ENCODE measurements around the gene ZNF608. TPM values are rescaled to one million over a fixed set of nuclear protein-coding genes. Genes with fewer than 3 reads are reported as not detected.

The ZNF608 gene
- total RNA-seq, 1 donor from 2014 or later: 88.0 TPM

DNA sequence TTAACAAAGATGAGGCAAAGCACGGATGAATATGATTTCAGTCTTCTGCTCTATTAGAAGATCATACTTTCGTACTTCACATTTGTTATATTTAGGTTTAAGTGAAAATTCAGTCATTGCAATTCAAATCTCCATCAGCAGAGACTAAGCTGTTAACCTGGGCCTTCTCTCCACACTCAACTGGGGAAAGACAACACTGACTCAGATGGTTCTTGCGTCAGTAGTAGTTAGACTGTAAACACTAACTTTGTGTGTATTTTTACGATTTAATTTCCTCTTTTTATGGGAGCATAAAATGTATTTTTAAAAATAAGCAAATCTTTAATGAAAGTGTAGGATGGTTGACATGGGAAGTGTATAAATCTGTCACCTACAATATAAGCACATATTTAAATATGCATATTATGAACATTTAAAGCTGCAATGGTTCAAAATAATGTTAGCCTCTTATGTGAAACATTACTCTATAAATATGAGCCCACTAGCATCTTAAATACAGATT, 42.7 kb upstream of the ZNF608 start:
- H3K36me3 Mint-ChIP-seq (ENCODE audit: low read depth, unreplicated experiment): no peaks in the 10 kb centered on the region
- no peak for DNase-seq (ENCODE audit: low spot score)
- TF ChIP-seq, protein P1, sequence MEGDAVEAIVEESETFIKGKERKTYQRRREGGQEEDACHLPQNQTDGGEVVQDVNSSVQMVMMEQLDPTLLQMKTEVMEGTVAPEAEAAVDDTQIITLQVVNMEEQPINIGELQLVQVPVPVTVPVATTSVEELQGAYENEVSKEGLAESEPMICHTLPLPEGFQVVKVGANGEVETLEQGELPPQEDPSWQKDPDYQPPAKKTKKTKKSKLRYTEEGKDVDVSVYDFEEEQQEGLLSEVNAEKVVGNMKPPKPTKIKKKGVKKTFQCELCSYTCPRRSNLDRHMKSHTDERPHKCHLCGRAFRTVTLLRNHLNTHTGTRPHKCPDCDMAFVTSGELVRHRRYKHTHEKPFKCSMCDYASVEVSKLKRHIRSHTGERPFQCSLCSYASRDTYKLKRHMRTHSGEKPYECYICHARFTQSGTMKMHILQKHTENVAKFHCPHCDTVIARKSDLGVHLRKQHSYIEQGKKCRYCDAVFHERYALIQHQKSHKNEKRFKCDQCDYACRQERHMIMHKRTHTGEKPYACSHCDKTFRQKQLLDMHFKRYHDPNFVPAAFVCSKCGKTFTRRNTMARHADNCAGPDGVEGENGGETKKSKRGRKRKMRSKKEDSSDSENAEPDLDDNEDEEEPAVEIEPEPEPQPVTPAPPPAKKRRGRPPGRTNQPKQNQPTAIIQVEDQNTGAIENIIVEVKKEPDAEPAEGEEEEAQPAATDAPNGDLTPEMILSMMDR (IDR thresholded peaks at IDR 0.05; ENCODE audit: unreplicated experiment): no peak

DNA sequence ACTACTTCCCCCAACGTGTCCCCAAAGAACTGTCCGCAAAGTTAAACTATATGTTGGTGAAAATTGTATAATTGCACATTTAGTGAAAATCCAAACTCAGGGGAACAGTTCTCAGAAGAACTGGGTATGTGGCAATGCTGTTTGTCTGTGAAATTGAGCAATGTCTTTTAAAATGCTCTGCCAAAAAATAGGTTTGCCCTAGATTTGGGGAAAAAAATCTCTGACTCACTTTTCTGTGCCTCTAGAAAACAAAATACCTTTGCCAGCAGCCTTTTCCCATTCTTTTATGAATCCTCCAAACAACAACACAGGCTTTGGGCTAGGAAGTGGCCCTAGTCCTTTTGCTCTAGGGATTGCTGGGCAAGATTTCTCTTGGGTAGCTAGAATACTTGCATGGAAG, 37.4 kb upstream of the ZNF608 start:
- no peak for DNase-seq (ENCODE audit: low spot score)
- Mint-ChIP-seq H3K4me1 (ENCODE audit: unreplicated experiment) (no peaks in the 10 kb centered on the region), H3K27ac (ENCODE audit: unreplicated experiment) (no peak overlapping the region), H3K9me3 (ENCODE audit: unreplicated experiment) (no peaks in the 10 kb centered on the region), H3K27me3 (ENCODE audit: unreplicated experiment) (no peaks in the 10 kb centered on the region), H3K4me3 (ENCODE audit: unreplicated experiment) (no peak overlapping the region), H3K36me3 (ENCODE audit: low read depth, unreplicated experiment) (no peaks in the 10 kb centered on the region)
- TF ChIP-seq, protein P1 (IDR thresholded peaks at IDR 0.05; ENCODE audit: unreplicated experiment): no peak

More for the DNA sequence above, 42.7 kb upstream of the ZNF608 start:
- no peaks in the 10 kb centered on the region for H3K4me1 Mint-ChIP-seq (ENCODE audit: unreplicated experiment)
- no peak overlapping the region for H3K27ac Mint-ChIP-seq (ENCODE audit: unreplicated experiment)
- no peak overlapping the region for H3K4me3 Mint-ChIP-seq (ENCODE audit: unreplicated experiment)
- no peaks in the 10 kb centered on the region for H3K27me3 Mint-ChIP-seq (ENCODE audit: unreplicated experiment)
- no peaks in the 10 kb centered on the region for H3K9me3 Mint-ChIP-seq (ENCODE audit: unreplicated experiment)

DNA sequence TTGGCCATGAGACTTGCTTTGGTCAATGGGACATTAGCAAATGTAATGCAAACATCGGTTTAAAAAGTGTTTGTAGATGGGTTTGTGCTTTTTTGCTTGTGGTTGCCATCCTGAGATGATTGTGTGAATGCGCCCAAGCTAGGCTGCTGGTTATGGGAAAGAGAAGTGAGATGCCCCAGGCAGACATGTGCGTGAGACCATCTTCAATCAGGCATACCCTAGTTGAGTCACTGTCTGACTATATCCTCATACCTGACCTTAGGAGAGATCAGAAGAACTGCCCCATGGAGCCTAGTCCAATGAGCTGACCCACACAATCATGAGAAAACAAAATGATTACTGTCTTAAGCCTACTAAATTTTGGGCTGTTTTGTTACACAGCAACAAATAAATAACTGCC, 36.8 kb upstream of the ZNF608 start:
- Mint-ChIP-seq H3K9me3 (ENCODE audit: unreplicated experiment) (no peaks in the 10 kb centered on the region), H3K27me3 (ENCODE audit: unreplicated experiment) (no peaks in the 10 kb centered on the region), H3K27ac (ENCODE audit: unreplicated experiment) (no peak overlapping the region), H3K4me1 (ENCODE audit: unreplicated experiment) (no peaks in the 10 kb centered on the region), H3K4me3 (ENCODE audit: unreplicated experiment) (no peak overlapping the region), H3K36me3 (ENCODE audit: low read depth, unreplicated experiment) (no peaks in the 10 kb centered on the region)
- TF ChIP-seq, protein P1 (IDR thresholded peaks at IDR 0.05; ENCODE audit: unreplicated experiment): no peak
- no peak for DNase-seq (ENCODE audit: low spot score)

DNA sequence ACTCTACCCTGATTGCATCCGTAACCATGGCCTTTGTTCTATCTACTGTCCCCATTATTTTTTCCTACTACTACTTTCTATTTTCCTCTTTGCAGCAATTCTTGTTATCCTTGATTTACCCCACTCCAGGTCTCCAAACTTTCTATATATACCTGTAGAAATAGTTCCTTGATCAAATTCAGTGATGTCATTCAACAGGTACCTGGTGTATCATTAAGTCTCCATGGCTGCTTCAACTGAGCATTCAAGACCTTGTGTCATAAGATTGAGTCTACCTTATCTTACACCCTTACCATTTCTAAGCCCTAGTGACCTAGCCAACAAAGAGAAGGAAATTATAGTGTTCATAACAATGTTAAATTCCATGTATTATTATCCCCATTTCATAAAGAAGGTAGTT, 35.8 kb upstream of the ZNF608 start:
- H3K9me3 Mint-ChIP-seq (ENCODE audit: unreplicated experiment): no peaks in the 10 kb centered on the region
- DNase-seq (ENCODE audit: low spot score): no peak
- H3K27ac Mint-ChIP-seq (ENCODE audit: unreplicated experiment): no peak overlapping the region
- H3K27me3 Mint-ChIP-seq (ENCODE audit: unreplicated experiment): no peaks in the 10 kb centered on the region
- no peaks in the 10 kb centered on the region for H3K36me3 Mint-ChIP-seq (ENCODE audit: low read depth, unreplicated experiment)
- H3K4me1 Mint-ChIP-seq (ENCODE audit: unreplicated experiment): no peaks in the 10 kb centered on the region
- TF ChIP-seq, protein P1 (IDR thresholded peaks at IDR 0.05; ENCODE audit: unreplicated experiment): no peak
- H3K4me3 Mint-ChIP-seq (ENCODE audit: unreplicated experiment): no peak overlapping the region

DNA sequence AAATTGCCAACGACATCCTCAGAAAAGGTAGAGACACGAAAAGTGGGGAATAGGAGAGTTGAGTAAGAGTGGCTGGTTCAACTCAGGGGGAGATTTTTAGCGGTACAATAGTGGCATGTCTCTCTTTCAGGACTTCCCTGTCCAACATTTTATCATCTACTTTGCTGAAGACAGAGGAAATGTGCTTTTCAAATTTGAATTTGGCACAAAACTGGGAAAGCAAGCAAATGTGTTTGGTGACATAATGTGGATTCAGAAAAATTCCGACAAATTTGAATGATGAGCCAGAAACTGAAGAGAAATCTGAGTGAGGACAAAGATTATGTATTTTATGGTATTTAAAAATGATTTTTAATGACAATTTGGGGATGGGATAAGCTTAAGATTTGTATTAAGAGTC, 33.6 kb upstream of the ZNF608 start:
- no peaks in the 10 kb centered on the region for H3K27me3 Mint-ChIP-seq (ENCODE audit: unreplicated experiment)
- H3K4me3 Mint-ChIP-seq (ENCODE audit: unreplicated experiment): no peak overlapping the region
- H3K36me3 Mint-ChIP-seq (ENCODE audit: low read depth, unreplicated experiment): no peaks in the 10 kb centered on the region
- H3K4me1 Mint-ChIP-seq (ENCODE audit: unreplicated experiment): no peaks in the 10 kb centered on the region
- no peak overlapping the region for H3K27ac Mint-ChIP-seq (ENCODE audit: unreplicated experiment)
- no peak for DNase-seq (ENCODE audit: low spot score)
- no peaks in the 10 kb centered on the region for H3K9me3 Mint-ChIP-seq (ENCODE audit: unreplicated experiment)
- TF ChIP-seq, protein P1 (IDR thresholded peaks at IDR 0.05; ENCODE audit: unreplicated experiment): no peak
